NCI-H1436 treated with DMSO at 0.1 percent for 48 hours (cell line): ENCODE results near the gene CAPN1.
"Not testable (repeated sequence)": the region's sequence is repeated elsewhere in the genome, so short reads cannot be mapped to it uniquely, and the experiment has no call there.

Source experiments
- DNase-seq: peaks from one replicate; lab custom pipeline; 2025; lab: John Stamatoyannopoulos, UW

The CAPN1 gene

DNA sequence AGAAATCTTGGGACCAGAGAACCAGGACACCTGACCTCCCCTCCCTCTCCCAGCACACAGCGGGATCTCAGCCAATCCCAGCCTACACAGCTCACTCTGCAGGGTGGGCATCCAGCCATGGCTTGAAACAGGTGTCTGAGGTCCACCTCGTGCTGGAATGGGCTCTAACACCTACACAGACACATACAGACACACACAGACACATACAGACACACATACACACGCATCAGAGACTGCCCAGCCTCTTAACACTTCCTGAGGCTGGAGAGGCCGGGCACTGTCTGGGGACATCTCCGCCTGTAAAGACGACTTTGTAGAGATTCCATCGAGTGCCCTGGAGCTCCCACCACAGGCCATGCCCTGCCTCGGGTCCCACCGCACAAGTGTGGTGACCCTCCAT, 36.7 kb downstream of the CAPN1 start:
- no peak for DNase-seq

DNA sequence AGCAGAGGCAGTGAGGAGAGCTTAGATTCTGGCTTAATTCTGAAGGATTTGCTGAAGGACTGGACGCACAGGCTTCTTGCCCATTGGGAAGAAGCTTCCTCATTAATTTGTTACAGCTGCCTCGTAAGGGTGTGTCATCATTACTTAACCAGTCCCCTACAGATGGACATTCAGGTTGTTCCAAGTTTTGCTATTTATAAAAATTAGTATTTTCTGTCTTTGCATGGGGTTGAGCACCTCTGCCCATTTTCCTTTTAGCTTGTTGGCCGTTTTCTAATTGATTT, 38.1 kb downstream of the CAPN1 start:
- DNase-seq, result no peak

DNA sequence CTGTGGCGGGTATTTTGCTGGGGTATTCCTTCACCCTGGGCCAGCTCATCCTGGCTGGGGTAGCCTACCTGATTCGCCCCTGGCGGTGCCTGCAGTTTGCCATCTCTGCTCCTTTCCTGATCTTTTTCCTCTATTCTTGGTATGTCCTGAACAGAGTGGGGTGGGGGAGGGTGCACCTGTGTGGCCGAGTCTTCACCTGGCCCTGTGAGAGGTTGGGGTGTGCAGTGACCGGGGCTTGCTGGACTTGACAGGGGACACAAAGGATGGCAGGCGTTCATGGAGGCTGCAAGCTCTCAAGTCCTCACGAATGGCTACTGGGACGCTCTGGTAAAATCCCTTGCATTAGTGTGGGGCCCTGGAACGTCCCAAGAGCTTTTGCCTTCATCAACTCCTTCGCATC, 39.3 kb downstream of the CAPN1 start:
- DNase-seq, result no peak

DNA sequence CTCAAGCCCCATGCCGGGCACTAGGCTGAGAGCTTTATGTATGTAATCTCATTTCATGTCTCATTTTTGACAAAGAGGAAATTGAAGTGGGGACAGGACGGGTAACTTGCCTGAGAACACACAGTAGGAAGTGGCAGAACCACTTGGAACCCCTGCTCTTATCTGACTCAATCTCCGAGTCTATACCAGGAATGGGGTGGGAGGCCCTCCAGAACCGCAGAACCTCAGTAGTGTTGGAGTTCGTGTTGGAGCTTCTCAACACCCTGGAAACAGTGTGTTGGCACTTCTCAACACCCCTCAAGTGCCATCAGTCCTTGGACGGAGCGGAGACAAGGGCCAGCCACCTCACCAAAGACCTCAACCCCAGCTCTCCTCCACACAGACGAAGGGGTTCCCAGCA, 41.3 kb downstream of the CAPN1 start:
- DNase-seq, result no peak

DNA sequence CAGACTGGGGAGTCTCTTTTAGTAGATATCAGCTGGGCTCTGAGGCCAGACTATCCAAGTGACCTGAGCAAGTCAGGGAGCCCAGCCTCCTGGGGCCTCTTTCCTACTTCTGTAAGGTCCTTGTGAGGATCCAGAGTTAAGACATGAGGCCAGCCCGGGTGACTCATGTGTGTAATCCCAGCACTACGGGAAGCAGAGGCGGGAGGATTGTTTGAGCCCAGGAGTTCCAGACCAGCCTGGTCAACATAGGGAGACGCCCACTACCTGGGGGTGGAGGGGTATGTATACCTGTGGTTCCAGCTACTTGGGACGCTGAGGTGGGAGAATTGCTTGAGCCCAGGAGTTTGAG, 43.2 kb downstream of the CAPN1 start:
- DNase-seq, result no peak

DNA sequence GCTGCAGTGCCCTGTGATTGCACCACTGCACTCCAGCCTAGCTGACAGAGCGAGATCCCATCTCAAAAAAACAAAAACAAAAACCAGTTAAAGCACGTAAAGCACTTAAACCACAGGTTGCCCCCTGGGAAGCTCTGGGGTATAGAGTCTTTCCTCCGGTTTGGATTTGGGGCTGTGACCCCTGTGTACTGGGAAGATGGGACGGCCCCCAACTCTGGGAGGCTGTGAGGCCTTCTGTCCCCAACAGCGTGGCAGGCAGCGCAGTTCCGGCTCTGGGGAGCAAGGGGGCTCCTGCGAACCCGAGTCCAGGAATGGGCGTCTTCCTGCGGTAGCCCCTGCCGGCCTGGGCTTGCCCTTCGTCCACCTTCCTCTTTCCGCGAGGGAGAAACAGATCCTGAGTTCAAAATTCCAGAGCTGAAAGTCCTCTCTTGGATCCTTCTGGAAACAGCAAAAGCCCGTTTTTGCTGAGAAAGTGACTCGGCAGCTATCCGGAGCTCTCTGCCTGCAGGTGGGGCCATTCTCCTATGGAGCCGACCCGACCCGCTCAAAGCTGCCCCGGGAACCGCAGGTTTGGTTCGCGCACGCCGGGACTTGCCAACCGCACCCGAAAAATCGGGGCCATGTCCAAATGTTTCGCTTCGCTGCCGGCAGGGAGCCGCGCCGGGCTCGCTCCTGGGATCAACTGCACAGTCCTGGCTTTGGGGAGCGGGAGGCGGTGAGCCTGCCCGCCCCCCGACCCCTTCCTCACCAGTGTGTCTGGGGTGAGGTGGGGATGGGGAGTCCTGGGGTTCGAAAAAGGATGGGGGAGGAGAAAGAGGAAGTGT, 43.8 kb downstream of the CAPN1 start:
- DNase-seq, result no peak

DNA sequence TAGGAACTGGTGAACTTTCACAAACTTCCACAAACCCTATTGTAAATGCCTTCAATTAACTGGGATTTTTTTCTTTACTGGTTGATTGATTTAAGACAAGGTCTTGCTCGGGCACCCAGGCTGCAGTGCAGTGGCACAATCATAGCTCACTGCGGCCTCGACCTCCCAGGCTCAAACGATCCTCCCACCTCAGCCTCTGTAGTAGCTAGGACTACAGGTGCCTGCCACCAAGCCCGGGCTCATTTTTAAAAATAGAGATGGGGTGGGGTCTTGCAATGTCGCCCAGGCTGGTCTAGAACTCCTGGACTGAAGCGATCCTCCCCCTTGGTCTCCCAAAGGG, 44.3 kb downstream of the CAPN1 start:
- DNase-seq, result no peak

DNA sequence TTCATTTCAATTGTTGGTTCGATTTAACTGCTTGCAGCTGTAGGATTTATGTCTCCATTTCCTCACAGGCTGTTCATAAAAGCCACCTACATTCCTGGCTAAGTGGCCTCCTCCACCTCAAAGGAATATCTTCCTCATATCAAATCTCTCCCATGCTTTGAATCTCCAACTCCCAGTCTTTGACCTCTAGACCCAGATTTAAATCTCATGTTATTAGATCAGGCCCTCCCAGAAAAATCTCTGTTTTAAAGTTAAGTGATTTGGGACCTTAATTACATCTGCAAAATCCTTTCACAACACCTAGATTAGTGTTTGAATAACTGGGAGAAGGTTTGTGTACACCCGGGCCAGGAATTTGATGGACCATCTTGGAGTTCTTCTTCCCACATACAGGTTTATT, 46.2 kb downstream of the CAPN1 start:
- DNase-seq, result no peak

DNA sequence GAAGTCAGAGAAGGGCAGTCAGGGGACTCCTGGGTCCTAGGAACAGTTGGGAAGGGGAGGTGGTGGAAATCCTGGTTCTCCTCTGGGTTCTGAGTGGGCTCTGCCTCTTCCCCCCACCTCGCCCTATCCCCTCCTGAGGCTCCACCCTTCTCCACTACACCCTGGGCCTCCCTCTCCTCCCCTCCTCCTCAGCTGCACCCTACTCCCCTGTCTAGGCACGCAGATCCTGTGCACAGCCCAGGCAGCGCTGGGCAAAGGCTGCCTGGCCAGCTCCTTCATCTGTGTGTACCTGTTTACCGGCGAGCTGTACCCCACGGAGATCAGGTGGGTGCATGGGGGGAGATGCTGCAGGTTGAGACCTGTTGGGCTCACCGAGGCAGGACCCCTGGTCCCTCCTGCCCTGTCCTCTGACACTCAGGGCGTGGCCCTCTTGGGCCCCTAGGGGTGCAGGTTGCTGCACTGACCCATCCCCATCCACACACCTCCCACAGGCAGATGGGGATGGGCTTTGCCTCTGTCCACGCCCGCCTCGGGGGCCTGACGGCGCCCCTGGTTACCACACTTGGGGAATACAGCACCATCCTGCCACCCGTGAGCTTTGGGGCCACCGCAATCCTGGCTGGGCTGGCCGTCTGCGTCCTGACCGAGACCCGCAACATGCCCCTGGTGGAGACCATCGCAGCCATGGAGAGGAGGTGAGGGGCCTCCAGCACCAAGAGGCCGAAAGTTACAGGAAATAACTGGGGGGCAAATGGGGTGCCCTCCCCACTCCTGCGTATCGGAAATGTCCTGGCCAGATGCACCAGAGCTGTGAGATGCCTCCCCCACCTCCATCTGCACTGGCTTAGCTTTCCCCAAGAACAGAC, 54.7 kb downstream of the CAPN1 start:
- DNase-seq, result no peak

DNA sequence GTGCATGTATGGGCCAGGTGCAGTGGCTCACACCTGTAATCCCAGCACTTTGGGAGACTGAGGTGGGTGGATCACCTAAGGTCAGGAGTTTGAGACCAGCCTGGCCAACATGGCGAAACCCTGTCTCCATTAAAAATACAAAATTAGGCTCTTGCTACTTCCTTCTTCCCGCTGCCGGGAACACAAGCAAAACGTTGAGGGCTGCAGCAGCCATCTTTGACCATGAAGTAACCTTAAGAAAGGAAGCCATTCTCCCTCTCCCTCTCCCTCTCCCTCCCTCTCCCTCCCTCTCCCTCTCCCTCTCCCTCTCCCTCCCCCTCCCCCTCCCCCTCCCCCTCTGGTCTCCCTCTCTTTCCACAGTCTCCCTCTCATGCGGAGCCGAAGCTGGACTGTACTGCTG, 56.6 kb downstream of the CAPN1 start:
- DNase-seq, result not testable (repeated sequence)

DNA sequence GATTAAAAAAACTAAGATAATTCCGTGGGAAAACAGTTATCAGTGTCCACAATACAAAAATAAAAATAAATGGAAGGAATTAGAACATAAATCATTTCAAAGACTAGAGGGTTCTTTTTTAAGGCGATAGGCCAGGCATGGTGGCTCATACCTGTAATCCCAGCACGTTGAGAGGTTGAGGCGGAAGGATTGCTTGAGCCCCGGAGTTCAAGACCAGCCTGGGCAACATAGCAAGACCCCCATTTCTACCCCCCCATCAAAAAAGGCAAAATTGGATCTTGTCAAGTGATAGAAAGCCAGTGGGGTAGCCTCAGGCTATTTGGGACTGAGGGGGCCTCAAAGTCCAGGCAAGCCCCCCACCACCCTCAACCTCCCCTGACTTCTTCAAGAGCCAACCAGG, 59.4 kb downstream of the CAPN1 start:
- no peak for DNase-seq

DNA sequence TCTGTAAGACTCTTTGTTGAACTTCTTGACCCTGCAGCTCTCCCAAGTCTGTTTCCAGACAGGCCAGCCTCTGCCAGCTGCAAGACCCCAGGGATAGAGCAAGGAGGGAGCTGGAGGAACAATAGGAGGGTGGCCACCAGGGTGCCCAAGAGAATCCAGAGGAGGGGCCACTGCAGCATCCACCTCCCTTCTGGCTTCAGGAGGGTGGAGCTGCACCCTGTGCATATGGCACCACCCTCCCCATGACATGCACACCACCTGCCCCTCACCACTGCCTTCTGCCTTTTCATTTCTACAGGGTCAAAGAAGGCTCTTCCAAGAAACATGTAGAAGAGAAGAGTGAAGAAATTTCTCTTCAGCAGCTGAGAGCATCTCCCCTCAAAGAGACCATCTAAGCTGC, 60.0 kb downstream of the CAPN1 start:
- no peak for DNase-seq

DNA sequence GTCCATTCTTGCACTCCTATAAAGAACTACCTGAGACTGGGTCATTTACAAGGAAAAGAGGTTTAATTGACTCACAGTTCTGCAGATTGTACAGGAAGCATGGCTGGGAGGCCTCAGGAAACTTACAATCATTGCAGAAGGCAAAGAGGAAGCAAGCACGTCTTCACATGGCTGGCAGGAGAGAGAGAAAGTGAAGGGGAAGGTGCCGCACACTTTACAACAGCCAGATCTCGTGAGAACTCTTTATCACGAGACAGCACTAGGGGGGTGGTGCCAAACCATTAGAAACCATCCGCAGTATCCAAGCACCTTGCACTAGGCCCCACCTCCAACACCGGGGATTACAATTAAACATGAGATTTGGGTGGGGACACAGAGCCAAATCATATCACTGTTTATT, 60.7 kb downstream of the CAPN1 start:
- no peak for DNase-seq

DNA sequence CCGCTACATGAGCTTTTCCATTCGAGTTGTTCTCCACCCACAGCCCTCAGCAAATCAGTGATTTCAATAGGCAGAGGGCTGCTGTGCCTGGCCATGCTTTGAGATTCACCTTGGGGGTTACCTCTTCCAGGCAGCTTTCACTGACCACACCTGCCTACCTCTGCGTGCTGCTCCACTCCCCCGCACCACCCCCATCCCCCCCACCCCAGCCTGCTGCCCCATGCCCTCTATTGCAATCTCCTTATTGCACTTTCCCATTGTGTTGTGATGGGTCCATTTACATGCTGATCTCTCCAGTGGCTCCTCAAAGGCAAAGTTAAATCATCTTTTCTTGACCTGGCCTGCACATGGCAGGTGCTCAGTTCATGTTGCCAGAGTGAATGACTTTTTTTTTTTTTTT, 62.1 kb downstream of the CAPN1 start:
- DNase-seq, result no peak

DNA sequence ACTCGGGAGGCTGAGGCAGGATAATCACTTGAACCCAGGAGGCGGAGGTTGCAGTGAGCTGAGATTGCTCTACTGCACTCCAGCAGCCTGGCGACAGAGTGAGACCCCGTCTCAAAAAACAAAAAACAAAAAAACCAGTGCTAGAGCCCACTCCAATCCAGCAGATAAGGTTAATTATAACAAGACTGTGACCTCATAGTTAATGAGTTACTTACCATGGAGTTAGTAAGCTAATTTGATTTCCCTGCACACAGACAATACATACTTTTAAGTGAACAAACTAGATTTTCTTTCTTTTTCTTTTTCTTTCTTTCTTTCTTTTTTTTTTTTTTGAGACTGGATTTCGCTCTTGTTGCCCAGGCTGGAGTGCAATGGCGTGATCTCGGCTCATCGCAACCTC, 63.3 kb downstream of the CAPN1 start:
- not testable (repeated sequence) for DNase-seq

DNA sequence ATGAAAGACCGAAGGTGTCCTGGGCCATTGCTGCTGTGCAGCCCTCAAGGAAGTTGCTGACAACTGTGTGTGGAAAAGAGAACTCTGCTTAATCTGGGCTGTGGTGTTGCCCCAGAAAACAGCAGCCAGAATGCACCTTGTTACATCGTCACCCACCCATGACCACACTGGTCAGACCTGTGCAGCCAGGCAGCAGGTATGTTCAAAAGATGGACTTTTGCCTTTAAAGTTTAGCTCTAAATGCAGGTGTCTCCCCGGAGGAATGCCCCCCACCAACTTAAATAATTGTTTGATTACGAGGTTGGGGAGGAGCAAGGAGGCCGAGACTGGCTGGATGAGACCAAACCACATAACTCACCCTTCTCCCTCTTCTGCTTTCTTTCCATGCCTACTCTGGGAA, 64.8 kb downstream of the CAPN1 start:
- DNase-seq, result no peak

DNA sequence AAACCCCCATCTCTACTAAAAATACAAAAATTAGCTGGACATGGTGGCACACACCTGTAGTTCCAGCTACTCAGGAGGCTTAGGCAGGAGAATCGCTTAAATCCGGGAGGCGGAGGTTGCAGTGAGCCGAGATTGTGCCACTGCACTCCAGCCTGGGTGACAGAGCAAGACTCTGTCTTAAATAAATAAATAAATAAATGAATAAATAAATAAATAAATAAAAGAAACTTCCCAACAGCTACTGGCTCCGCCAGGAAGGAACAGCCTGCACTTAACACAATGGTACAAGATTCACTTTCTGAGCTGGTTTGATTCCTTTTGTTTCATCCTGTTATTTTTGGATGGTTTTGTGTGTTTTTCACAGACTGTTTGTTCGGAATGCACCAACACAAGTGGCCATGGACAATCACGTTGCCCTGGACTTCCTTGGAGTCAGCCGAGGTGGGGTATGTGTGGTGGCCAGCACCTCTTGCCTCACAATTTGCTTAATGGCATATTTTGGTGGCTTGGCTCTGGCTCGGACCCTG, 66.5 kb downstream of the CAPN1 start:
- DNase-seq, result not testable (repeated sequence)

DNA sequence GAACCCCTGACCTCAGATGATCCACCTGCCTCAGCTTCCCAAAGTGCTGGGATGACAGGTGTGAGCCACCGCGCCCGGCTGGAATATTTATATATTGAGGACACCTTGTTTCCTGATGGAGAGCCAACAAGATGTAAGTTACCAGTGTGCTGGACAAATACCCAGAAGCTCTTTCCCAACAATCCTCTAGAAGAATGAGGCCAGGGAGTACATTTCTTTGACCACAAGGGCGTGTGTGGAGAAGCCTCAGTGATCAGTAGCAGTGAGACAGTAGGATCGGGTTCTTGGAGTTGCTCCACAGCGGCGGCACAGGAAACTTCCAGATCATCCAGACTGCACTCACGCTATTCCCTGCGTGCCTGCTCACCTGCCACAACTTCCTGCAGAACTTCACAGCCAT, 69.7 kb downstream of the CAPN1 start:
- DNase-seq, result no peak

DNA sequence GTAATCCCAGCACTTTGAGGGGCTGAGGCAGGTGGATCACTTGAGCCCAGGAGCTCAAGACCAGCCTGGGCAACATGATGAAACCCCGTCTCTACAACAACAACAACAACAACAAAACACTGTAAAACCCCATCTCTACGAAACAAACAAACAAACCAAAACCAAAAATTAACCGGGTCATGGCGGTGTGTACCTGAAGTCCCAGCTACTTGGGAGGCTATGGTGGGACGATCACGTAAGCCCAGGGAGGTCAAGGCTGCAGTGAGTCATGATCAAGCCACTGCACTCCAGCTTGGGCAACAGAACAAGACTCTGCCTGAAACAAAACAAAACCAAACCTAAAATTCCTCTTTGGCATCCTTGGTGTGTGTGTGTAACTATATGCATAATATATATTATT, 73.0 kb downstream of the CAPN1 start:
- DNase-seq, result no peak

DNA sequence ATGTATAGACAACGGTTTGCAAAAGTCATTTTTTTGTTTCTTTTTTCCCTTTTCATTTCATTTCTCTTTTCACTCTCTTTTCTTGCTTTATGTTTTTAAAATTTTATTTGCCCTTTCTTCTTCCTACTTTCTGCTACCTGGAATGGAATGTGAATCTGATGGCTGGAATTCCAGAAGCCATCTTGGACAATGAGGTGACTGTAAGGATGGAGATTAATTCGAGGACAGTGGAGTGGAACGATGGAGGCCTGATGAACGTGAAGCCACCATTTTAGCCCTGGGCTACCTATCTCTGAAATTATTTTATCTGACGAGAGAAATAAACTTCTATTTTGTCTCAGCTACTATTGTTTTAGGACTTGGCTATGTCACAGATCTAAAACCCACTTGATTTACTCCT, 77.3 kb downstream of the CAPN1 start:
- no peak for DNase-seq

DNA sequence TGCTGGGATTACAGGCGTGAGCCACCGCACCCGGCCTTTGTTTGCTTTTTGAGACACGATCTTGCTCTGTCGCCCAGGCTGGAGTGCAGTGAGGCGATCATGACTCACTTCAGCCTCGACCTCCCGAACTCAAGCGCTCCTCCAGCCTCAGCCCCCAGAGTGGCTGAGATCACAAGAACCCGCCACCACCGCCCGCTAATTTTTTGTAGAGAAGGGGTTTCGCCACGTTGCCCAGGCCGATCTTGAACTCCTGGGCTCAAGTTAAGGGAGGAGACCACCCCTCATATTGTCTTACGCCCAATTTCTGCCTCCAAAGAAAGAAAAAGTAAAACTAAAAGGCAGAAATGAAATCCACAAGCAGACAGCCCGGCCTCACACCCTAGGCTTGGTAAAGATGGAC, 78.6 kb downstream of the CAPN1 start:
- no peak for DNase-seq

DNA sequence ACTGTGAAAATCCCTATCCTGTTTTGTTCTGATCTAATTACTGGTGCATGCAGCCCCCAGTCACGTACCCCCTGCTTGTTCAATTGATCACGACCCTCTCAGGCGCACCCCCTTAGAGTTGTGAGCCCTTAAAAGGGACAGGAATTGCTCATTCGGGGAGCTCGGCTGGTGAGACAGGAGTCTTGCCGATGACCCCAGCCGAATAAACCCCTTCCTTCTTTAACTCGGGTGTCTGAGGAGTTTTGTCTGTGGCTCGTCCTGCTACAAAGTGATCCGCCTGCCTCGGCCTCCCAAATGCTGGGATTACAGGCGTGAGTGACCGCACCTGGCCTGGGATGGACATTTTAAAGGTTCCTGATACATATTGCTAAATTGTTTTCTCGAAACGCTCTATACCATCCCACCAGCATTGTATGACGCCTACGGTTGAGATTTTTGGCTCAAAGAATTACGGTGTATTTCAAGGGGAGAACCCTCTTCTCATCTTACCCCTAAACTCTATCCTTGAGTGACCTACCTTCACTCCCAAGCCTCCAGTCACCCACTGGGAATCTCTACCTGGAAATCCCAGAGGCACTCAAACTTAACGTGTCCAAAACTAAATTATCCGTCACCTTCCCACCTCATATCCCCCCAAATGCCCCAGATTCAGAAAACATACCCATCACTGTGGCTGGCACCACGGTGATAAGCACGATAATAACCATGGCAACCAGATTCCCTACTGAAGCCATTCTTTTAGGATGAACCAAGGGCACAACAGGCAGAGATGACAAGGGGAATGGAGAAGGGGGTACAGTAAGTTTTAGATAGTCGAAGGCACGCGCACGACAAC, 79.2 kb downstream of the CAPN1 start:
- no peak for DNase-seq
